AG09309 (cell line): ENCODE data around the gene CLP1.

Experiments
- DNase-seq: peaks from one replicate; pipeline ENCODE4 v3.0.0-alpha.2; 2010; ENCODE audit warnings: low read depth
- H3K4me3 ChIP-seq: 2 replicates; pipeline ENCODE4 v1.5.1; 2011; ENCODE audit warnings: mild to moderate bottlenecking, low read depth, low read length, moderate library complexity; ENCODE audit not compliant: control insufficient read depth
- TF ChIP-seq, protein P1 (sequence below): IDR thresholded peaks from 2 replicates; pipeline ENCODE4 v1.5.1; 2011; ENCODE audit warnings: mild to moderate bottlenecking, low read depth, low read length, inconsistent platforms; ENCODE audit not compliant: insufficient read depth, control insufficient read depth; ENCODE audit errors: missing control alignments

CLP1 gene

DNA sequence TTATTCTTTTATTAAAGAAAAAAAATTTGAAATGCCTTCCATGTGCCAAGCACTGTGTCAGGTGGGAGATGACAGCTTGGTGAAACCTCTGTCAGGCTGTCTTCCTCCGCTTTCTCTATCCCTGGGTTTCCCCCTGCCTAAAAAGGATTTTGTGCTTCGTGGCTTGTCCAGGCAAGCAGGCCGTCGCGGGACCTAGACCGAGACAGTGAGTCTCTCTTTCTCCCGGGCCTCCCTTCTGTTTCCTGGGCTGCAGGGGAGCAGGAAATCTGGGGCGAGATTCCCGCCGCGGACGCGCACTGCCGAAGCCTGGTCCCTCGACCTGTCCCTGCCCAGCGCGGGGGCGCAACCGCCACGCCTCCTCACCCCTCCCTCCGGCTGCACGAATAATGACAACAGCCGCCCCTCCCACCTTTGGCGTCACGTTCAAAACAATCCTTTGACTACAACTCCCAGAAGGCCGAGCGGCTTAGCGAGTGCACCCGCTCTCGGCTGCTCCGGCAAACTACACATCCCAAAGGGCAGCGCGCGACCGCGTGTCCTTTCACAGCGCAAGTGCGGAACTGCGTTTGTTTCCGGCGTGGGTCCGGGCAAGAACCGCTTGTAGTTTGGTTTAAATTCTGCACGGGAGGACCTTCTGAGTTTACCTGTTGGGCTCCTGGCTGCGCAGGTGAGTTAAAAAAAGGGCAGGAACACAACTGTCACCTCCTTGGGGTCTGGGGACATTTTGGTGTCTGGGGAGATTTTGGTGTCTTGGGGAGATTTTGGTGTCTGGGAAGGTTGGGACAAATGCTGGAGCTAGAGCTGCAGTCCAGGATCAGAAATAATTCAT, at the start of gene CLP1:
TSS of gene CLP1 (plus strand) at position 569 of the 829 bp plus-strand sequence. CDS start 1,715 bp downstream, outside the sequence.
- TF ChIP-seq, protein P1, sequence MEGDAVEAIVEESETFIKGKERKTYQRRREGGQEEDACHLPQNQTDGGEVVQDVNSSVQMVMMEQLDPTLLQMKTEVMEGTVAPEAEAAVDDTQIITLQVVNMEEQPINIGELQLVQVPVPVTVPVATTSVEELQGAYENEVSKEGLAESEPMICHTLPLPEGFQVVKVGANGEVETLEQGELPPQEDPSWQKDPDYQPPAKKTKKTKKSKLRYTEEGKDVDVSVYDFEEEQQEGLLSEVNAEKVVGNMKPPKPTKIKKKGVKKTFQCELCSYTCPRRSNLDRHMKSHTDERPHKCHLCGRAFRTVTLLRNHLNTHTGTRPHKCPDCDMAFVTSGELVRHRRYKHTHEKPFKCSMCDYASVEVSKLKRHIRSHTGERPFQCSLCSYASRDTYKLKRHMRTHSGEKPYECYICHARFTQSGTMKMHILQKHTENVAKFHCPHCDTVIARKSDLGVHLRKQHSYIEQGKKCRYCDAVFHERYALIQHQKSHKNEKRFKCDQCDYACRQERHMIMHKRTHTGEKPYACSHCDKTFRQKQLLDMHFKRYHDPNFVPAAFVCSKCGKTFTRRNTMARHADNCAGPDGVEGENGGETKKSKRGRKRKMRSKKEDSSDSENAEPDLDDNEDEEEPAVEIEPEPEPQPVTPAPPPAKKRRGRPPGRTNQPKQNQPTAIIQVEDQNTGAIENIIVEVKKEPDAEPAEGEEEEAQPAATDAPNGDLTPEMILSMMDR: no peak
- peak within 1 kb of the TSS; percentile 83 for H3K4me3 ChIP-seq
- DNase-seq: peak; percentile 92

DNA sequence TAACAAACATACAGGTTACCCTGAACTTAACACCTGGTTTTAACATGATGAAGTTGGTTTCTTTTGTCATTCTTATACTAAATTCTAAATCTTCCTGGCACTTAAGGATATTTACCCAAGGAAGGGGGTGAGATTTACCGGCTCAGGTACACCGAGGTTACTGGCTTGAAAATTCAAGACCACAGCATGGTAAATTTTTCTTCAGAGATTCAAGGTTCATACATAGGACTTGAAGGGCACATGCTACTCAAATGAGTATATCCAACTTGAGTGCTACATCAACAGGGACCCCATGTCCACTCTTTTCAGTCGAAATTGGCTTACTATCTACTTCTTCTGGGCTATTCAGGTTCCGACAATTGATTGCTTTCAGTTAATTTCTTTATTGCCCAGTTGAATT, 47.4 kb upstream of the CLP1 start:
- TF ChIP-seq, protein P1: no peak
- no peak overlapping the region for H3K4me3 ChIP-seq
- DNase-seq: no peak

DNA sequence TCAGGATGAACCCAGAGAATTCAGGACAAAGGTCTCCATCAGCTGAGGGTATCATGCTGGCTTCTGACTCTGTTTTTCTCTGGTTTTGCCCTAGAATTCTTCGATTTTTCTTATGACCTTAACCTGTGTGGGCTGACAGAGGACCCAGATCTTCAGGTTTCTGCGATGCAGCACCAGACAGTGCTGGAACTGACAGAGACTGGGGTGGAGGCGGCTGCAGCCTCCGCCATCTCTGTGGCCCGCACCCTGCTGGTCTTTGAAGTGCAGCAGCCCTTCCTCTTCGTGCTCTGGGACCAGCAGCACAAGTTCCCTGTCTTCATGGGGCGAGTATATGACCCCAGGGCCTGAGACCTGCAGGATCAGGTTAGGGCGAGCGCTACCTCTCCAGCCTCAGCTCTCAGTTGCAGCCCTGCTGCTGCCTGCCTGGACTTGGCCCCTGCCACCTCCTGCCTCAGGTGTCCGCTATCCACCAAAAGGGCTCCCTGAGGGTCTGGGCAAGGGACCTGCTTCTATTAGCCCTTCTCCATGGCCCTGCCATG, 43.3 kb upstream of the CLP1 start:
- H3K4me3 ChIP-seq: no peak overlapping the region
- TF ChIP-seq, protein P1: no peak
- no peak for DNase-seq

DNA sequence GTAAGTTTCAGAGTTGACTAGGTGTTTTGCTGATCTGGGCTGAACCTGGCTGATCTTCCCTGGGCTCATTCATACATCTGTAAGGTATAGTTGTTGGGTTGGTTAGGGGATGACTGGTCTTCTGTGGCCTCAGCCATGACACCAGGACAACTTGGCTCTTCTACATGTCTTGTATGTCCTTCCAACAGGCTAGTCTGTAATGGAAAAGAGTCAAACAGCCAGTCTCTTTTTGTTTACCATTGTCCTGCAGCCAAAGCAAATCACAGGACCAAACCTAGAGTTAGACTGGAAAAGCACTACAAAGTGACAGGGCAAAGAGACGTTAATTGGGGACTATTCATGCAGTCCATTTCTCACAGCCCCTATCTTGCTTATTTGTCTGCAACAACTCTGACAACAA, 42.3 kb upstream of the CLP1 start:
- DNase-seq: no peak
- TF ChIP-seq, protein P1: no peak
- no peak overlapping the region for H3K4me3 ChIP-seq

DNA sequence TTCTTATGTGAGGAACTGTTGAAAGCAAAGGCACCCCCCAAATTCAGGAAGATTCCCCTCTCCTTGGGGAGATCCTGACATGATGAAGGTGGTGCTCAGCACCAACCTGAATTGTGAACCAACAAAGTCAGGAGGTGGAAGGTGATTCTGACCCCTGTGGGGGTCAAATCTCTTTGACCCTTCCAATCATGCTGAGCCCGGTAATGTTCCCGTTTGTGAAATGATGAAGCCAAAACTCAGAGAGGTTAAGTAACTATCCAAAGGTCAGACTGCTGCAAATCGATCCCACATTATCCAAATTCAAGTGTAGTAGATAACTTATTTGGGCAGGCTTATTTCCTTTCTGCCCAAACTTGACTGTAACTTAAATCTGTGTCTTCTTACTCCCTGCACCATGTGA, 41.0 kb upstream of the CLP1 start:
- TF ChIP-seq, protein P1: no peak
- H3K4me3 ChIP-seq: no peak overlapping the region
- no peak for DNase-seq

DNA sequence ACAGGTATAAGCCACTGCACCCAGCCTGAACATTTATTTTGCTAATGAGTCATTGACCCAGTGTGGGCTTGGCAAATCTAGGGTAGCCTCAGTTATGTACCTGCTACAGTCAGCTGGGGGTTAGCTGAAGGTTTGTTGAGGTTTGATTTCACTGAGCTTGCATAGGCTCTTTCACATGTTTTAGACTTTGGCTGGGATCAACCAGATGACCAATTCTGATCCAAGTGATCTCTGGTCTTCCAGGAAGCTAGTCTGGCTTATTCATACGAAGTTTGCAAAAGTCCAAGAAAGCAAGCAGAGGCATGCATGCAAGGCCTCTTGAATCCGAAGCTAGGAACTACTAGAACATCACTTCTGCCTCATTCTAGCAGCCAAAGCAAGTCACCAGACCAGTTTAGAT, 39.1 kb upstream of the CLP1 start:
- no peak overlapping the region for H3K4me3 ChIP-seq
- no peak for DNase-seq
- TF ChIP-seq, protein P1: no peak
